ENCODE results near the gene TMEM202.
"Not testable (repeated sequence)": the region's sequence is repeated elsewhere in the genome, so short reads cannot be mapped to it uniquely, and the experiment has no call there.

Gene TMEM202

GRCh38 chr15:72397796-72398588 is at the start of gene TMEM202:
Gene TMEM202 (plus strand): TSS chr15:72398305. CDS start chr15:72398327, 22 bp downstream.
- no peak for DNase-seq

- DNase-seq: no peak
Observed at GRCh38 chr15:72353266-72353665, 44.8 kb upstream of the TMEM202 start.

GRCh38 chr15:72354496-72354895 is 43.6 kb upstream of the TMEM202 start:
- no peak for DNase-seq

DNA sequence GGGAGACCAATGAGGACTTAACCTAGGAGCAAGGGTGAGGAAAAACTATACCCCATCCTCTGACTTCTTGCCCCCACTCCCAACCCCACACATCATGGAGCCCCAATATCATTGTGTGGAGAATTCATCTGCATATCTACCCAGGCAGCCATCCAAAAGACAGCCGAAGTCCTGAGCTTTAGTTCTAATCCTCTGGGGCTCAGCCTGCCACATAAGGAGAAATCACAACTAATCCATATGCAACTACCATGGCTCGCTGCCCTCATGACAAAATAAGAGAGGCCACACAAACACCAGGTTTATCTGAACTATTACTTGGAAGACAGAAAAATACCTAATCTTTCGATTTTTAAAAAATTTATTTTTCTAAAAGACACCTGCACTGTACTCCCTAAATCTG is 40.0 kb upstream of the TMEM202 start:
- no peak for DNase-seq

GRCh38 chr15:72358650-72359171 is 39.4 kb upstream of the TMEM202 start:
- DNase-seq: no peak

DNA sequence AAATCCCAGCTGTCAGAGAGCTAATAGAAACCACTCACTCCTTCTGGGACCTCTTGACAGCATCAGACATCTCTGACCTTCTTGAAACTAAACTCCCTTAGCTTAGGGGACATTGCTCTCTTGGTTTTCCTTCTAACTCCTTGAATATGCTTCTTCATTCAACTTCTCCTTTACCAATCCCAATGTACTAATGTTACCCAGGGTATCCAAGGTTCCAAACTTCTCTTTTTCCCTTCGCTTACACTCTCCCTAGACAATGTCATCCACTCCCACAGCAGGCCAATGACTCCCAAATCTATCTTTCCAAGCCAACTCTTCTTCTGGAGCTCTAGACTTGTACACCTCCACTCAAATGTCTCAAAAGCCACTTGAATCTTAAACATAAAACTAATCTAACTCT is 36.9 kb upstream of the TMEM202 start:
- no peak for DNase-seq

GRCh38 chr15:72365844-72366243 is 32.3 kb upstream of the TMEM202 start:
- DNase-seq: no peak

- DNase-seq: no peak
Observed at GRCh38 chr15:72368325-72368724, 29.8 kb upstream of the TMEM202 start.

- no peak for DNase-seq
Observed at GRCh38 chr15:72368899-72369298, 29.2 kb upstream of the TMEM202 start.

- DNase-seq: no peak
Observed at GRCh38 chr15:72369964-72370363, 28.1 kb upstream of the TMEM202 start.

- DNase-seq: no peak
Observed at GRCh38 chr15:72372361-72372760, 25.7 kb upstream of the TMEM202 start.

- DNase-seq: no peak
Observed at GRCh38 chr15:72375501-72375845, 22.6 kb upstream of the TMEM202 start.

DNA sequence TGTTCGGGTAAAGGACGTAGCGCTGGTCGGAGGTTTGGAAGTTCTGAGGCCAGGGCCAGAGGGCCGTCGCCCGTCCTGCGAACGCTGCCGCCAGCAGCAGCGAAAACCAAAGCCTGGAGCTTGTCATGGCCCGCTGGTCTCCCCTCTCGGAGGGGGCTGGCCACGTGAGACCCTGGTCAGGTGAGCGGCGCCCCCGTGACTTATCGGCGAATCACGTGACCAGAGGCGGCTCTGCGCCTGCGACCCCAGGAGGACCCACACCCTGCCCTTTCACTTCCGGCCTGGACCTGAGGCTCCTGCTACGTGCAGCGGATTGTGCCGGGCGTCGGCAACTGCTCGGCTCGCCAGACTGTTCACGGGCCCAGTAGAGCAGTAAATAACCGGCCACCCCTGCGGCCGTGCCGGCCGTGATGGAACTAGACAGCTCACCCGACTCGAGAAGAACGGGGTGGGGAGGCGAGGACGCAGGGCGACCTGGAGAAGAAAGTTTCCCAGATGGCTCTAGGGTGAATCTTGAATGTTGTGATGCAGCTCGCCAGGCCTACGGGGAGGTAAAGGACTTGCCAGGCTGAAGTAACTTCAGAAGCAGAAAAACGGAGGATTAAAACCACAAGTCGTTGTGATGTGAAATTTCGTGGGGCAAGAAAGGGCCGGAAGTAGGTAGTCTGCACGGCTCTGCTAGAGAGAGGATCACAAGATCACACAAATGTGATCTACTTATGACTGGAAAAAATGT is 22.1 kb upstream of the TMEM202 start, which contains the start of gene HEXA:
Gene HEXA (minus strand): TSS at position 169 of the 736 bp plus-strand sequence. CDS start 42 bp downstream, at position 127.
- peak; percentile 87 for DNase-seq

GRCh38 chr15:72377331-72377730 is 20.8 kb upstream of the TMEM202 start:
- DNase-seq: no peak

GRCh38 chr15:72379106-72379505 is 19.0 kb upstream of the TMEM202 start:
- not testable (repeated sequence) for DNase-seq

- DNase-seq: no peak
Observed at GRCh38 chr15:72379856-72380430, 18.2 kb upstream of the TMEM202 start.

DNA sequence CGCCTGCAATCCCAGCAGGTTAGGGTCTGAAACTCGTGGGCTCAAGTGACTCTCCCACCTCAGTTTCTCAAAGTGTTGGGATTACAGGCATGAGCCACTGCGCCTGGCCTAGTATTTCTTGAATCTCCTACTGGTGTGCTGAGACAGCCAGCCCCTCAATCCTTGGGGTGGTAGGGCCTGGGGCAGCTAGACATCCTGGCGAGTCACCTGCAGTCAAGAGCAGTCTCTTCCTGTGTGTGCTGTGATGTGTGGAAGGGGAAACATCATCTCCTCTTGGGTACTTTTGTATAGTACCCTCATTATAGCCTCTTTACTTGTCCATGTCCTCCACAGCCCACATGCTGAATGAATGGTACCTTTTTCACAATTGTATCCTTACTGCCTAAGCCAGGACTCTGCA is 17.4 kb upstream of the TMEM202 start:
- no peak for DNase-seq

DNA sequence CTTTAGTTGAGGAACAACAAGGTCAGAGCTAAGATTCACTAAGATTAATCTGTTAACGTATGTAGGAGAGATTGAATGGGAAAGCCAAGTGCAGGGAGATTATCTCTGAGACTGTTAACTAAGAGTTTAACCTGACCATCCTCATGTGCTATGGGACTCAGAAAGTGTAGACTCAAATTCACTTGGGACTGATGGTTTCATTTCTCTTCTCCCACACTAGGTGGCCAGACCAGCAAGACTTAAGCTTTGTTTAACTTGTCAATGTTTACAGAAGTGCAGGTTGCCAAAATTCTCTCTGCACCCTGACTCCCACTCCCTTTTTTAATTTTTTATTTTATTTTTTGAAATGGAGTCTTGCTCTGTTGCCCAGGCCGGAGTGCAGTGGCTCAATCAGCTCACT is 16.0 kb upstream of the TMEM202 start:
- no peak for DNase-seq

GRCh38 chr15:72387741-72388140 is 10.4 kb upstream of the TMEM202 start:
- DNase-seq: no peak

DNA sequence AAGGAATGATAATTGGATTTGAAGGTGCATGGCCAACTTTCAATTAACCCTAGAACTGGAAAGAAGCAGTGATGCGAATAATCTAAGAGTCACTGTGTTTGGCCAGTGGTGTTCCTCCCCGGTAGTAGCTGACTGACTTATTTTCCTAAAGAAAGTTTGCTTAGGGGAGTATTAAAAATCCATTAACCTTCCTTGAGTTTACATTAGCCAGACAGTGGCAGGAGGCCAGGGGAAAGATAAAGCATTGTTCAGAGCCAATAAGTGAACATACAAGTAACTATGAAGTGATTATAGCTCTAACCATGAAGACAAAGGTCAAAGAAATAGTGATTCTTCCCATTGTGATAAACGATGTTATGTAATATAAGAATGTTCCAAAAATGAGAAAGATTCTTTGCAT is 8.9 kb upstream of the TMEM202 start:
- no peak for DNase-seq

DNA sequence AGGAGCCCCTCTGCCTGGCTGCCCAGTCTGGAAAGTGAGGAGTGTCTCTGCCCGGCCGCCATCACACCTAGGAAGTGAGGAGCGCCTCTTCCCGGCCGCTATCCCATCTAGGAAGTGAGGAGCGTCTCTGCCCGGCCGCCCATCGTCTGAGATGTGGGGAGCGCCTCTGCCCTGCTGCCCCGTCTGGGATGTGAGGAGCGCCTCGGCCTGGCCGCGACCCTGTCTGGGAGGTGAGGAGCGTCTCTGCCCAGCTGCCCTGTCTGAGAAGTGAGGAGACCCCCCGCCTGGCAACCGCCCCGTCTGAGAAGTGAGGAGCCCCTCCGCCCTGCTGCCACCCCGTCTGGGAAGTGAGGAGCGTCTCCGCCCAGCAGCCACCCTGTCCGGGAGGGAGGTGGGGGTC is 1.8 kb upstream of the TMEM202 start:
- not testable (repeated sequence) for DNase-seq

GRCh38 chr15:72398648-72399047 is 543 bp downstream of the TMEM202 start:
- DNase-seq: no peak

GRCh38 chr15:72402726-72403125 is 4.6 kb downstream of the TMEM202 start:
- no peak for DNase-seq

DNA sequence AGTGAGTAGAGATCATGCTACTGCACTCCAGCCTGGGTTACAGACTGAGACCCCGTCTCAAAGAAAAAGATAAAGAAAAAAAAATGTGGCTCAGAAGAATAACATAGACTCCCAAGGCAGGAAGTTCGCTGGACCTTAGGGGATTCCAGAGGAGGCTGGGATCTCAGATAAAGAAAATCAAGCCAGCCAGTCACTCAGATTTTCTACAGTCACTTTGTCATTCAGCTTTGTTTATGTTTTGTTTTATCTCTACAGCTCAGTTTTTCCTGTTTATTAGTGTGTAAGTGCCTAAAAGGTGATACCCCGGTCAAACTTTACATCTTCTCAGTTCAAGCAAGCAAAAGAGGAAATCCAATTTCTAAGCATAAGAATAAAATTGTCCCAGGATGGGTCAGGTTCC is 6.3 kb downstream of the TMEM202 start:
- no peak for DNase-seq
